Gastrocnemius medialis (tissue), 4 donors: ENCODE results near the gene CA9.

ENCODE experiments used
- POLR2A ChIP-seq, 2 donors: fragments of 450-650 bp; IDR thresholded peaks; one replicate each; pipeline ENCODE4 v1.6.1; 2017; ENCODE audit warnings: antibody characterized with exemption in 2 of 2, mild to moderate bottlenecking in 2 of 2, moderate library complexity in 2 of 2
- TF ChIP-seq, protein P1 (sequence below), 5 experiments: fragments of 450-650 bp in 3 of 5; fragments of 200-600 bp in 2 of 5; sonication (generic) in 2 of 5; IDR thresholded peaks in 4 of 5; conservative IDR thresholded peaks in 1 of 5; 1 replicate in 4 of 5; 2 replicates in 1 of 5; pipeline ENCODE4 v1.5.1; 2016 to 2019; ENCODE audit warnings: antibody characterized with exemption in 5 of 5, mild to moderate bottlenecking in 3 of 5, moderate library complexity in 3 of 5

DNA sequence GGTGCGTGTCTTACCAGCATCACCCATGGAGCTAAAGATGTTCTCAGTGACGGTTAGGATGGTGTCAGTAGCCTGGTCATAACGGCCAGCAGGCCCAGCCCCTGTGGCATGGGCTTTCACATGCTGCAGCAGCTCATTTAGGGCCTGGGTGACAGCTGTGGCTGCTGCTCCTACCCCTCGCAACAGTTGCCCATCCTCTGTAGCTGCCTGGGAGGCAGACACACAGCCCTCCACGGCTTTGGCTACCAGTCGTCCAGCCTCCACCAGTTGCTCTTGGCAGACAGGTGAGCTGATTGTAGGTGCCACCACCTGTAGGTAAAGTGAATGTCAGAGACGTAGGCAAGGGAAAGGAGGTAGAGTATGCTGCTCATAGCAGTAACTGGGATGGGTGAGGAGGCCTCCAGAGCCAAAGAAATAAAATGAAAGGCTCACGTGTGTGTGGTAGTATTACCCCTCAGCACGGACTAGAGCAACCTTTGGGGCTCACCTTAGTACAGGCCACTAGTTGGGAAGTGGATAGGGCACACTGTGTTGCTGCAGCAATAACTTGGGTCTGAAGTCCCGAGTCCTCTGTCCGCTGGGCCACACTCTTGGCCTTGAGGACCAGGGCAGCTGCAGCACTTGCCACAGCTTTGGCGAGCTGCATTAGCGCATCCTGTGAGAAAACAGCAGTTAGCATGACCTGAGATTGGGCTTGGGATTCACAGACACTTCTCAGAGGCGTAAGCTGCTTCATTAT lies 43.6 kb downstream of the CA9 start:
- TF ChIP-seq, protein P1, sequence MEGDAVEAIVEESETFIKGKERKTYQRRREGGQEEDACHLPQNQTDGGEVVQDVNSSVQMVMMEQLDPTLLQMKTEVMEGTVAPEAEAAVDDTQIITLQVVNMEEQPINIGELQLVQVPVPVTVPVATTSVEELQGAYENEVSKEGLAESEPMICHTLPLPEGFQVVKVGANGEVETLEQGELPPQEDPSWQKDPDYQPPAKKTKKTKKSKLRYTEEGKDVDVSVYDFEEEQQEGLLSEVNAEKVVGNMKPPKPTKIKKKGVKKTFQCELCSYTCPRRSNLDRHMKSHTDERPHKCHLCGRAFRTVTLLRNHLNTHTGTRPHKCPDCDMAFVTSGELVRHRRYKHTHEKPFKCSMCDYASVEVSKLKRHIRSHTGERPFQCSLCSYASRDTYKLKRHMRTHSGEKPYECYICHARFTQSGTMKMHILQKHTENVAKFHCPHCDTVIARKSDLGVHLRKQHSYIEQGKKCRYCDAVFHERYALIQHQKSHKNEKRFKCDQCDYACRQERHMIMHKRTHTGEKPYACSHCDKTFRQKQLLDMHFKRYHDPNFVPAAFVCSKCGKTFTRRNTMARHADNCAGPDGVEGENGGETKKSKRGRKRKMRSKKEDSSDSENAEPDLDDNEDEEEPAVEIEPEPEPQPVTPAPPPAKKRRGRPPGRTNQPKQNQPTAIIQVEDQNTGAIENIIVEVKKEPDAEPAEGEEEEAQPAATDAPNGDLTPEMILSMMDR (IDR thresholded peaks at IDR 0.05 in 4 of 5, conservative IDR thresholded peaks at IDR 0.05 in 1 of 5), result no peak
- no peak for TF ChIP-seq POLR2A (IDR thresholded peaks at IDR 0.05)
